Activated T-cell treated with anti-CD3 and anti-CD28 coated beads, Interleukin-2, amount 50 U/mL, for 1 hour (primary cell): Measurements from ENCODE around the gene SAMD7.

Experiments
- DNase-seq: peaks from one replicate; pipeline ENCODE4 v3.0.0-alpha.2; 2020

SAMD7 gene

GRCh38 chr3:169914321-169914720 lies 2.9 kb downstream of the SAMD7 start:
- no peak for DNase-seq

- no peak for DNase-seq
Measured at GRCh38 chr3:169923189-169923588, 11.8 kb downstream of the SAMD7 start.

GRCh38 chr3:169923831-169924230 lies 12.5 kb downstream of the SAMD7 start:
- no peak for DNase-seq

GRCh38 chr3:169929830-169930519 lies 18.6 kb downstream of the SAMD7 start:
- DNase-seq, result no peak

GRCh38 chr3:169930843-169931242 lies 19.5 kb downstream of the SAMD7 start:
- DNase-seq, result no peak

DNA sequence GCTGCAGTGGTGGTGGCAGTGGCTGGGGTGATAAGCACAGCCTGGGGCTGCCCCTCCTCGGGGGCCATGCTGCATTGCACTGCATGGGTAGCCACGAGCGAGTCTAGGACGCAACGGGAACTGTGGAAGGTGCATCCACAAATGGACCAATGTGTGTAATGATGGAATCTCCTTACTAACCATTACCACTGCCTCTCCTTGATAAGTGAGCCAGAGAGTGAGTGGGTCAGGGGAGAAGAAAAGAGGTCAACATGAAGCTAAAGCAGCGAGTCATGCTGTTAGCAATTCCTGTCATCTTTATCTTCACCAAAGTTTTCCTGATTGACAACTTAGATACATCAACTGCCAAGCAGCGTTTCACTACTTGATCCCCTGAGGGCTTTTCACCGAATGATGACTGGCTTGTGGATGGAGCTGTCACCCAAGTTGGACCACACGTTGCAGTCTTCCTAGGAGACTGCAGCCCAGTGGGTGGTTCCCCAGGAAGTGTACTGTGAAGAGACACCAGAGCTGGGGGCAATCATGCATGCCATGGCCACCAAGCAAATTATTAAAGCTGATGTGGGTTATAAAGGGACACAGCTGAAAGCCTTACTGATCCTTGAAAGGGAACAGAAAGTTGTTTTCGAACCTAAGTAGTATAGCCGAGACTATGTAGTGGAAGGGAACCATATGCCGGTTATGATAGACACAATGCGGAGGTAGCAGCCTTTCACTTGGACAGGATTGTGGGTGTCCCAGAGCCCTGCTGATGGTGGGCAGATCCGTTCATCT lies 20.6 kb downstream of the SAMD7 start:
- no peak for DNase-seq

DNA sequence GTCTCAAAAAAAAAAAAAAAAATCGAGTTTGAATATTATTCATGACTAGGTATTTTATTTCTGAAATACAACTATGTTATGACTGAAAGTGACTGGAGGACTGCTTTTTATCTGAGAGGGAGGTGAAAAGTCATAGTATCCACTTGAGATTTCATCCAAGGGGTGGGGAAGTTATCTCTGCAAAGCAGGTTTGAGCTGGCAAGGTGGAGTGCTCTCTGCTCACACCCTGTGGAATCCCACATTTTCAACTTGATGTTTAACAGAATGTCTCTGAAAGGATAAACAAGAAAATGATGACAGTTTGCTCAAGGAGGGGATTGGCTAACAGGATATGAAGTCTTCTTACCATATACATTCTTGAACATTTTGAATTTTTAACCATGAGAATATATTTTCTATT lies 27.9 kb downstream of the SAMD7 start:
- DNase-seq, result no peak

GRCh38 chr3:169939751-169940150 lies 28.4 kb downstream of the SAMD7 start:
- DNase-seq, result no peak

DNA sequence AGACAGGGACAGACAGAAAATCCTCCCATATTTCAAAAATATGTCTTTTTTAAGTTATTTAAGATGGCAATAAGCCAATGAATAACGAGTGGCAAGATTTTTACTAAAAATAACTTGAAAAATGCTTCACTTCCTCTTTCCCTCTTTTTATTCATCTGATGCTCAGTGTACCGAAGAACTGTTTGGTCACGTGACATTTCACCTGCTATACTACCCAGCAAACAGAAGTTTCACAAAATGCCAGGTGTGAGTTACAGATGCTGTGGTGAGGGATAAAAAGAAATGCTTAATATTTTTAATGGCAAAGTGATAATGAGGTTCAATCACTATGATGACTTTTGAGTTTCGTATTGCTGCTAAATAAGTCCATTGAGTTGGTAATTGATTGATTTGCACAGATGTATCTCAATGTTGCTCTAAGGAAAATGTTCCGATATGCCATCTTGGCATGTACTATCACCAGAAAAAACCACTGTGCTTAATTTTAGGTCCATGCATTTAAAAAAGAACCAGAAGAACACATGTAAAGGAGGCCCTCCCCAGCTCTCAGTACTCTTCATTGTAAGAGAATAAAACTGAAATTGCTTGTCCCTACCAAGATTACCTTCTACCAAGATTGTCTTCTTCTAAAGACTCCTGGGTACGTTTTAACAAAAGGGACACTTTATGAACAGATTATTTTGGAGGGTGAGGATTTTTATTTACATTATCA lies 29.3 kb downstream of the SAMD7 start:
- DNase-seq, result no peak

DNA sequence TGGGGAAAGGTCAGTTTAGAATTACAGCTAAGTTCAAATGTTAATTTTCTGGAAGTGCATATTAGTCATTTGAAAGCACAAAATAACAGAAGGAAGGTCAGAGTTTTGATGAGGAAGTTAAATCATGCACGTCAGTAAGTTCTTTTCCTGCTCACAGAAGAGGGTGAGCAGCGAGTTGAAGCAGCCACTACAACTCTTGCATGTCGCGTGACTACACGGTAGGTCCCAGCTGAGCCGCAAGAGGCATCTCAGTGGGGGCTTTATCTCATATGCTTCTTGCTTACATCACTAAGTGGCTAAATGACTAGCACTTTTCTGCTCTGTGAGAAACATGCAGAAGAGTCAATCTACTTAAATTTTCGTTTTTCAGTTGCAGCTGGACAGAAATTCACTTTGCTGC lies 33.9 kb downstream of the SAMD7 start:
- no peak for DNase-seq

GRCh38 chr3:169946336-169946735 lies 35.0 kb downstream of the SAMD7 start:
- no peak for DNase-seq

- DNase-seq, result no peak
Measured at GRCh38 chr3:169948559-169949448, 37.4 kb downstream of the SAMD7 start.

DNA sequence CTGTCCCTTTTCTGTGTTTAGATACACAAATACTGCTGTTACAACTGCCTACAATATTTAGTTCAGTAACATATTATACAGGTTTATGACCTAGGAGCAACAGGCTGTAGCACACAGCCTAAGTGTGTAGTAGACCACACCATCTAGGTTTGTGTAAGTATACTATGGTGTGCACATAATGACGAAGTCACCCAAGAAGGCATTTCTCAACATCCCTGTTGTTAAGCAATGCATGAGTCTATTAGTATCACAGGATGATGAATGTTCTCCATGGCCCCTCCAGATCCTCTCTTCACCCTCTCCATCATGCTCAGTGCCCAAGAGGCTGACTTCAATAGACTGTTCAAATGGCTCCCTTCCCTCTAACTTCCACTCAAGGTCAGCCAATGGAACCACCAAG lies 40.7 kb downstream of the SAMD7 start:
- DNase-seq, result no peak

GRCh38 chr3:169953462-169954141 lies 42.2 kb downstream of the SAMD7 start:
- no peak for DNase-seq

GRCh38 chr3:169954142-169954756 lies 42.9 kb downstream of the SAMD7 start:
- DNase-seq, result no peak

DNA sequence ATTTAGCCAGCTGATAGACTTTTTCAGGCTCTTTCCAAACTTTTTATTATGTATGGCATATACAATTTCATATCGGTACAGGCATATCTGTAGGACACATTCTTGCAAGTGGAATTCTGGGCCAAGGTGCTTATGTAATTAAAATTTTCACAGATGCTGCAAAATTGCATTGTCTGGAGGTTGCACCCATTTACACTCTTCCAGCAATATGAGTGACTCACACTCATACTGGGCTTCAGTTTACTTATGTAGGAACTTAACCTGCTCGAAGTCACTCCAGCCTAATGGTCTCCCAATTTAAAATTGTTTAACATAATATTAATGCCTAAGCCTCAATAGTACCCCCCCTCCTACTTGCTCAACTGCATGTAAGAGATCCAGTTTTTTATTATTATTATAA lies 44.0 kb downstream of the SAMD7 start:
- no peak for DNase-seq

DNA sequence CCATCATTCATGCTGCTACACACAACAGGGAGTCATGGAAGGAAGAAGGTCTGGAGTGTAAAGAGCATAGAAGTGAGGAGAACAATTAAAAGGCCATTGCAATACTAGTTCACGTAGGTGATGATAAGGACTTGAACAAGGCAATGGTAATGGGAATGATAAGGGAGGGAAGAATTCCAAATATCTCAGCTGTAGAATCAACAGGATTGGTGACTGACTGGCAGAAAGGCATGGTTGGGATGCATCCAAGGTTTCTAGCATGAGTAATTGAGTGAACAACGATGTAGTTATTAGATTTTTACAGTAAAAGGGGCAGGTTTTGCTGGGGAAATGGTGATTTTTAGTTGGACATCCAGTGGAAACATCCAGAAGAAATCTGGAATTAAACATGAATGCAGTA lies 52.8 kb downstream of the SAMD7 start:
- no peak for DNase-seq

GRCh38 chr3:169965562-169966427 lies 54.4 kb downstream of the SAMD7 start:
- DNase-seq, result no peak

- peak; percentile 97 for DNase-seq
Measured at GRCh38 chr3:169966428-169966950, 55.1 kb downstream of the SAMD7 start, which contains the start of gene SEC62. Gene SEC62 (plus strand): TSS chr3:169966807. CDS start chr3:169966823, 16 bp downstream.
